HEK293 (cell line): Measurements from ENCODE around the gene NPRL2.
A peak's percentile ranks its signal among the peaks of the same experiment; 100 is the strongest.

Experiments
- CTCF ChIA-PET: fragments of 350-600 bp; formaldehyde crosslinking; extraction: SDS; loops from one replicate; lab custom pipeline; 2021; ENCODE audit warnings: antibody characterized with exemption; lab: Yijun Ruan, JAX
- POLR2A ChIA-PET: fragments of 300-600 bp; formaldehyde crosslinking; extraction: SDS; loops from one replicate; lab custom pipeline; 2020; ENCODE audit warnings: antibody characterized with exemption, inconsistent platforms; lab: Yijun Ruan, JAX
- H3K27ac ChIP-seq: fragments of 200-500 bp; sonication (Bioruptor generic); 2 replicates; pipeline ENCODE4 v1.5.1; 2014; ENCODE audit warnings: low read depth, low read length, control low read depth, inconsistent platforms; ENCODE audit errors: extremely low read depth
- H3K36me3 ChIP-seq, 2 experiments: fragments of 200-500 bp in 1 of 2; sonication (Bioruptor generic) in 1 of 2; 1 replicate in 1 of 2; 2 replicates in 1 of 2; pipeline ENCODE4 v1.5.1; 2014 to 2017; ENCODE audit warnings: inconsistent platforms in 2 of 2, low read length in 2 of 2; ENCODE audit not compliant: control insufficient read depth in 2 of 2, insufficient read depth in 1 of 2
- H3K4me1 ChIP-seq: fragments of 200-500 bp; sonication (Bioruptor generic); 2 replicates; pipeline ENCODE4 v1.5.1; 2014; ENCODE audit warnings: mild to moderate bottlenecking, low read length, inconsistent platforms; ENCODE audit not compliant: control insufficient read depth, insufficient read depth
- H3K4me3 ChIP-seq: 2 replicates; pipeline ENCODE4 v1.5.1; 2011; ENCODE audit warnings: low read depth, mild to moderate bottlenecking, control low read depth, low read length, moderate library complexity
- H3K9me3 ChIP-seq: fragments of 200-500 bp; sonication (Bioruptor generic); 2 replicates; pipeline ENCODE4 v1.5.1; 2014; ENCODE audit warnings: low read depth, low read length, inconsistent platforms; ENCODE audit not compliant: control insufficient read depth, insufficient read depth
- GLIS1 ChIP-seq: fragments of 450-650 bp; formaldehyde crosslinking; IDR thresholded peaks from 2 replicates; pipeline ENCODE4 v1.5.1; 2016; ENCODE audit warnings: missing biosample characterization, missing genetic modification characterization
- HIC1 ChIP-seq: fragments of 450-650 bp; formaldehyde crosslinking; IDR thresholded peaks from 2 replicates; pipeline ENCODE4 v1.5.1; 2016; ENCODE audit warnings: missing biosample characterization, missing genetic modification characterization
- HOXD13 ChIP-seq: sonication (generic); formaldehyde crosslinking; IDR thresholded peaks from 2 replicates; pipeline ENCODE4 v1.8.0; 2022; ENCODE audit warnings: missing genetic modification reagents, borderline replicate concordance
- SETDB1 ChIP-seq: IDR thresholded peaks from one replicate; pipeline ENCODE4 v1.6.1; 2017; ENCODE audit warnings: mild to moderate bottlenecking, low read length, moderate library complexity, mixed read lengths; ENCODE audit not compliant: insufficient read length
- TSHZ1 ChIP-seq: fragments of 450-650 bp; formaldehyde crosslinking; IDR thresholded peaks from 2 replicates; pipeline ENCODE4 v1.5.1; 2016; ENCODE audit warnings: missing biosample characterization, missing genetic modification characterization, borderline replicate concordance
- ZBTB10 ChIP-seq: fragments of 450-650 bp; formaldehyde crosslinking; IDR thresholded peaks from 2 replicates; pipeline ENCODE4 v1.5.1; 2016; ENCODE audit warnings: missing biosample characterization, missing genetic modification characterization
- ZBTB8A ChIP-seq: fragments of 450-650 bp; formaldehyde crosslinking; IDR thresholded peaks from 2 replicates; pipeline ENCODE4 v1.5.1; 2016; ENCODE audit warnings: missing biosample characterization, missing genetic modification characterization
- ZNF133 ChIP-seq: fragments of 450-650 bp; formaldehyde crosslinking; IDR thresholded peaks from 2 replicates; pipeline ENCODE4 v1.5.1; 2016; ENCODE audit warnings: missing biosample characterization, missing genetic modification characterization
- ZNF16 ChIP-seq: fragments of 450-650 bp; formaldehyde crosslinking; IDR thresholded peaks from 2 replicates; pipeline ENCODE4 v1.5.1; 2016; ENCODE audit warnings: low read depth, missing biosample characterization, missing genetic modification characterization
- ZNF175 ChIP-seq: fragments of 450-650 bp; formaldehyde crosslinking; IDR thresholded peaks from 2 replicates; pipeline ENCODE4 v1.5.1; 2016; ENCODE audit warnings: missing biosample characterization, missing genetic modification characterization
- ZNF18 ChIP-seq: fragments of 450-650 bp; formaldehyde crosslinking; IDR thresholded peaks from 2 replicates; pipeline ENCODE4 v1.5.1; 2016; ENCODE audit warnings: missing biosample characterization, missing genetic modification characterization
- ZNF214 ChIP-seq: fragments of 450-650 bp; formaldehyde crosslinking; IDR thresholded peaks from 2 replicates; pipeline ENCODE4 v1.5.1; 2017; ENCODE audit warnings: missing biosample characterization, mild to moderate bottlenecking, missing genetic modification characterization, borderline replicate concordance
- ZNF26 ChIP-seq: fragments of 450-650 bp; formaldehyde crosslinking; IDR thresholded peaks from 2 replicates; pipeline ENCODE4 v1.5.1; 2016; ENCODE audit warnings: missing biosample characterization, missing genetic modification characterization
- ZNF266 ChIP-seq: fragments of 450-650 bp; formaldehyde crosslinking; IDR thresholded peaks from 2 replicates; pipeline ENCODE4 v1.5.1; 2016; ENCODE audit warnings: missing biosample characterization, missing genetic modification characterization, low read depth
- ZNF311 ChIP-seq: fragments of 450-650 bp; formaldehyde crosslinking; IDR thresholded peaks from 2 replicates; pipeline ENCODE4 v1.5.1; 2017; ENCODE audit warnings: missing biosample characterization, missing genetic modification characterization, borderline replicate concordance
- ZNF341 ChIP-seq: fragments of 450-650 bp; formaldehyde crosslinking; IDR thresholded peaks from 2 replicates; pipeline ENCODE4; 2016; ENCODE audit warnings: low read depth, missing biosample characterization, missing genetic modification characterization
- ZNF501 ChIP-seq: fragments of 450-650 bp; formaldehyde crosslinking; IDR thresholded peaks from 2 replicates; pipeline ENCODE4 v1.5.1; 2016; ENCODE audit warnings: missing biosample characterization, missing genetic modification characterization
- ZNF514 ChIP-seq: fragments of 450-650 bp; formaldehyde crosslinking; IDR thresholded peaks from 2 replicates; pipeline ENCODE4 v1.5.1; 2016; ENCODE audit warnings: missing biosample characterization, missing genetic modification characterization
- ZNF549 ChIP-seq: fragments of 450-650 bp; IDR thresholded peaks from 2 replicates; pipeline ENCODE4 v1.5.1; 2018; ENCODE audit warnings: missing biosample characterization, missing genetic modification characterization, mild to moderate bottlenecking, inconsistent platforms, moderate library complexity
- ZNF560 ChIP-seq: fragments of 450-650 bp; formaldehyde crosslinking; IDR thresholded peaks from 2 replicates; pipeline ENCODE4 v1.5.1; 2017; ENCODE audit warnings: missing biosample characterization, missing genetic modification characterization, borderline replicate concordance
- ZNF629 ChIP-seq: fragments of 450-650 bp; formaldehyde crosslinking; IDR thresholded peaks from 2 replicates; pipeline ENCODE4 v1.5.1; 2017; ENCODE audit warnings: missing biosample characterization, missing genetic modification characterization
- ZSCAN4 ChIP-seq: fragments of 450-650 bp; formaldehyde crosslinking; IDR thresholded peaks from 2 replicates; pipeline ENCODE4 v1.5.1; 2017; ENCODE audit warnings: missing biosample characterization, missing genetic modification characterization

The NPRL2 gene

GRCh38 chr3:50350527-50351322 lies at the start of gene NPRL2, which contains the start of gene CYB561D2 (continued):
- TF ChIP-seq HIC1 (tag by site-specific recombination) = peak; percentile 92
- peak; percentile 88 for TF ChIP-seq ZNF629 (tag by site-specific recombination)
- 0 out of 2 replicates have a peak, but pooled peaks have one; percentile 11 for TF ChIP-seq GLIS1 (tag by site-specific recombination)
- peak; percentile 72 for TF ChIP-seq ZNF341 (tag by site-specific recombination)
- no peak for TF ChIP-seq ZBTB10 (tag by site-specific recombination)
- no peak for TF ChIP-seq ZNF266 (tag by site-specific recombination)
- peak; percentile 59; the same call in 1 of the 2 replicates for TF ChIP-seq ZNF501 (tag by site-specific recombination)
- TF ChIP-seq ZNF560 = no peak

GRCh38 chr3:50396502-50396901 lies 45.9 kb upstream of the NPRL2 start:
- TF ChIP-seq ZNF26 (tag by site-specific recombination) = no peak
- TF ChIP-seq TSHZ1 (tag by site-specific recombination) = no peak
- no peak for TF ChIP-seq SETDB1
- TF ChIP-seq ZNF175 (tag by site-specific recombination) = no peak
- no peak for TF ChIP-seq ZNF560
- TF ChIP-seq ZNF514 (tag by site-specific recombination) = no peak
- TF ChIP-seq ZNF214 = no peak
- no peak for TF ChIP-seq ZNF311 (tag by site-specific recombination)
- no peak for TF ChIP-seq ZNF133
- TF ChIP-seq ZBTB8A (tag by site-specific recombination) = no peak
- TF ChIP-seq HOXD13 (CRISPR knock-in tag) = no peak
- TF ChIP-seq ZNF549 (tag by site-specific recombination) = no peak
- no peak for TF ChIP-seq ZNF18 (tag by site-specific recombination)
- TF ChIP-seq ZNF16 = no peak
- TF ChIP-seq ZSCAN4 (tag by site-specific recombination) = no peak
- POLR2A ChIA-PET = no interaction called here

More at GRCh38 chr3:50396502-50396901, 45.9 kb upstream of the NPRL2 start:
- Histone ChIP-seq H3K36me3 (no peaks in the 10 kb centered on the region), H3K4me1 (no peaks in the 10 kb centered on the region), H3K9me3 (no peaks in the 10 kb centered on the region), H3K4me3 (no peak overlapping the region), H3K27ac (no peak overlapping the region)
- CTCF ChIA-PET = no interaction called here
